Measurements from ENCODE around the gene SLC6A8. TPM values are rescaled to one million over a fixed set of nuclear protein-coding genes. Genes with fewer than 3 reads are reported as not detected.

Gene SLC6A8
- polyA plus RNA-seq, 2 of the 4 experiments (the other 2 are of a cell fraction), result 2.0 to 6.1 TPM

DNA sequence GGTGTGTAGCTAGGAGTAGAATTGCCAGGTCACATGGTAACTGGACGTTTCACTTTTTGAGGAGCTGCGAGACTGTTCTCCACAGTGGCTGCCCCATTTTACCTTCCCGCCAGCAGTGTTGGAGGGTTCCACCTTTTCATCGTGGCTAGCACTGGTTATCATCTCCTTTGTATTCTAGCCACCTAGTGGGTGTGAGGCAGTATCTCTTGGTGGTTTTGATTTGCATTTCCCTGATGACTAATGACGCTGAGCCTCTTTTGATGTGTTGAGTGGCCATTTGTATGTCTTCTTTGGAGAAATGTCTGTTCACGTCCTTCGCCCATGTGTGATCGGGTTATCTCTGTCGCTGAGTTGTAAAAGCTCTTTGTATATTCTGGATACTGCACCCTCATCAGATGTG lies 47.5 kb downstream of the SLC6A8 start (continued):
- TF ChIP-seq, protein P1, sequence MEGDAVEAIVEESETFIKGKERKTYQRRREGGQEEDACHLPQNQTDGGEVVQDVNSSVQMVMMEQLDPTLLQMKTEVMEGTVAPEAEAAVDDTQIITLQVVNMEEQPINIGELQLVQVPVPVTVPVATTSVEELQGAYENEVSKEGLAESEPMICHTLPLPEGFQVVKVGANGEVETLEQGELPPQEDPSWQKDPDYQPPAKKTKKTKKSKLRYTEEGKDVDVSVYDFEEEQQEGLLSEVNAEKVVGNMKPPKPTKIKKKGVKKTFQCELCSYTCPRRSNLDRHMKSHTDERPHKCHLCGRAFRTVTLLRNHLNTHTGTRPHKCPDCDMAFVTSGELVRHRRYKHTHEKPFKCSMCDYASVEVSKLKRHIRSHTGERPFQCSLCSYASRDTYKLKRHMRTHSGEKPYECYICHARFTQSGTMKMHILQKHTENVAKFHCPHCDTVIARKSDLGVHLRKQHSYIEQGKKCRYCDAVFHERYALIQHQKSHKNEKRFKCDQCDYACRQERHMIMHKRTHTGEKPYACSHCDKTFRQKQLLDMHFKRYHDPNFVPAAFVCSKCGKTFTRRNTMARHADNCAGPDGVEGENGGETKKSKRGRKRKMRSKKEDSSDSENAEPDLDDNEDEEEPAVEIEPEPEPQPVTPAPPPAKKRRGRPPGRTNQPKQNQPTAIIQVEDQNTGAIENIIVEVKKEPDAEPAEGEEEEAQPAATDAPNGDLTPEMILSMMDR (IDR thresholded peaks at IDR 0.05), result no peak
- TF ChIP-seq TP53 (CRISPR knock-in tag; IDR thresholded peaks at IDR 0.05) (no peak), MAZ (IDR thresholded peaks at IDR 0.05; ENCODE audit: borderline replicate concordance, low read depth, low read length) (no peak), CEBPB (IDR thresholded peaks at IDR 0.05) (no peak), RFX5 (IDR thresholded peaks at IDR 0.05) (no peak), HES2 (IDR thresholded peaks at IDR 0.05) (no peak)

- WGBS (ENCODE audit: missing lambda C conversion rate), result 80% methylated on average over 19 of the region's 30 CpGs
- TF ChIP-seq NR3C1 (IDR thresholded peaks at IDR 0.05), result no peak
- no peak for TF ChIP-seq ZNF302 (CRISPR knock-in tag; IDR thresholded peaks at IDR 0.05)
- TF ChIP-seq E2F6 (IDR thresholded peaks at IDR 0.05; ENCODE audit: borderline replicate concordance, low read depth), result no peak
- TF ChIP-seq HEYL (CRISPR knock-in tag; IDR thresholded peaks at IDR 0.05), result no peak
- TF ChIP-seq, protein P2, sequence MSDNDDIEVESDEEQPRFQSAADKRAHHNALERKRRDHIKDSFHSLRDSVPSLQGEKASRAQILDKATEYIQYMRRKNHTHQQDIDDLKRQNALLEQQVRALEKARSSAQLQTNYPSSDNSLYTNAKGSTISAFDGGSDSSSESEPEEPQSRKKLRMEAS (IDR thresholded peaks at IDR 0.05), result no peak
- TF ChIP-seq JUN (IDR thresholded peaks at IDR 0.05), result no peak
- TF ChIP-seq FOSL2 (IDR thresholded peaks at IDR 0.05), result no peak
- TF ChIP-seq FOSL2 (CRISPR knock-in tag; IDR thresholded peaks at IDR 0.05), result no peak
- TF ChIP-seq HES2 (IDR thresholded peaks at IDR 0.05), result no peak
- TF ChIP-seq HDAC2 (IDR thresholded peaks at IDR 0.05), result no peak
- TF ChIP-seq EHF (CRISPR knock-in tag; IDR thresholded peaks at IDR 0.05), result no peak
- no peak for TF ChIP-seq ATOH8 (CRISPR knock-in tag; IDR thresholded peaks at IDR 0.05; ENCODE audit: low read depth)
- no peak for TF ChIP-seq HOXA7 (CRISPR knock-in tag; IDR thresholded peaks at IDR 0.05)
- no peak for TF ChIP-seq ZSCAN20 (CRISPR knock-in tag; IDR thresholded peaks at IDR 0.05)
- TF ChIP-seq KDM1A (IDR thresholded peaks at IDR 0.05; ENCODE audit: low read depth), result no peak
- TF ChIP-seq, protein P3, sequence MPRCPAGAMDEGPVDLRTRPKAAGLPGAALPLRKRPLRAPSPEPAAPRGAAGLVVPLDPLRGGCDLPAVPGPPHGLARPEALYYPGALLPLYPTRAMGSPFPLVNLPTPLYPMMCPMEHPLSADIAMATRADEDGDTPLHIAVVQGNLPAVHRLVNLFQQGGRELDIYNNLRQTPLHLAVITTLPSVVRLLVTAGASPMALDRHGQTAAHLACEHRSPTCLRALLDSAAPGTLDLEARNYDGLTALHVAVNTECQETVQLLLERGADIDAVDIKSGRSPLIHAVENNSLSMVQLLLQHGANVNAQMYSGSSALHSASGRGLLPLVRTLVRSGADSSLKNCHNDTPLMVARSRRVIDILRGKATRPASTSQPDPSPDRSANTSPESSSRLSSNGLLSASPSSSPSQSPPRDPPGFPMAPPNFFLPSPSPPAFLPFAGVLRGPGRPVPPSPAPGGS (IDR thresholded peaks at IDR 0.05), result no peak
- no peak for TF ChIP-seq TFCP2L1 (CRISPR knock-in tag; IDR thresholded peaks at IDR 0.05)
- no peak for TF ChIP-seq CEBPB (IDR thresholded peaks at IDR 0.05)
- no peak for TF ChIP-seq BHLHE40 (IDR thresholded peaks at IDR 0.05; ENCODE audit: low read depth, low read length)
- no peak for TF ChIP-seq SMC3 (IDR thresholded peaks at IDR 0.05)
- CTCF ChIA-PET, result interaction anchor here (0.9 to 1.1 kb wide), 3 partner anchors 13 to 73 kb away, joined by 3 to 4 read pairs (median 3); no protein-coding TSS in a partner anchor
- H3K4me2 ChIP-seq, result no peak overlapping the region
- H3K9me3 ChIP-seq, result no peaks in the 10 kb centered on the region
- POLR2A ChIA-PET, result no interaction called here
- H3K27ac ChIP-seq, result no peak overlapping the region
- no peak for FAIRE-seq
- H3K4me3 ChIP-seq, result no peak overlapping the region
- ATAC-seq, result no peak
- H3K4me1 ChIP-seq, result no peaks in the 10 kb centered on the region
- no peak for DNase-seq (ENCODE audit: low read depth in 1 of 2, low spot score in 1 of 2)
Observed at GRCh38 chrX:153736071-153736820, 48.5 kb downstream of the SLC6A8 start.

Data from A549 (cell line).